Left hindlimb (tissue), 1 donor: ENCODE measurements around the gene TSHZ3.

Source experiments
- DNase-seq: peaks from one replicate; pipeline ENCODE4 v3.0.0-alpha.2; 2018

The TSHZ3 gene, protein sequence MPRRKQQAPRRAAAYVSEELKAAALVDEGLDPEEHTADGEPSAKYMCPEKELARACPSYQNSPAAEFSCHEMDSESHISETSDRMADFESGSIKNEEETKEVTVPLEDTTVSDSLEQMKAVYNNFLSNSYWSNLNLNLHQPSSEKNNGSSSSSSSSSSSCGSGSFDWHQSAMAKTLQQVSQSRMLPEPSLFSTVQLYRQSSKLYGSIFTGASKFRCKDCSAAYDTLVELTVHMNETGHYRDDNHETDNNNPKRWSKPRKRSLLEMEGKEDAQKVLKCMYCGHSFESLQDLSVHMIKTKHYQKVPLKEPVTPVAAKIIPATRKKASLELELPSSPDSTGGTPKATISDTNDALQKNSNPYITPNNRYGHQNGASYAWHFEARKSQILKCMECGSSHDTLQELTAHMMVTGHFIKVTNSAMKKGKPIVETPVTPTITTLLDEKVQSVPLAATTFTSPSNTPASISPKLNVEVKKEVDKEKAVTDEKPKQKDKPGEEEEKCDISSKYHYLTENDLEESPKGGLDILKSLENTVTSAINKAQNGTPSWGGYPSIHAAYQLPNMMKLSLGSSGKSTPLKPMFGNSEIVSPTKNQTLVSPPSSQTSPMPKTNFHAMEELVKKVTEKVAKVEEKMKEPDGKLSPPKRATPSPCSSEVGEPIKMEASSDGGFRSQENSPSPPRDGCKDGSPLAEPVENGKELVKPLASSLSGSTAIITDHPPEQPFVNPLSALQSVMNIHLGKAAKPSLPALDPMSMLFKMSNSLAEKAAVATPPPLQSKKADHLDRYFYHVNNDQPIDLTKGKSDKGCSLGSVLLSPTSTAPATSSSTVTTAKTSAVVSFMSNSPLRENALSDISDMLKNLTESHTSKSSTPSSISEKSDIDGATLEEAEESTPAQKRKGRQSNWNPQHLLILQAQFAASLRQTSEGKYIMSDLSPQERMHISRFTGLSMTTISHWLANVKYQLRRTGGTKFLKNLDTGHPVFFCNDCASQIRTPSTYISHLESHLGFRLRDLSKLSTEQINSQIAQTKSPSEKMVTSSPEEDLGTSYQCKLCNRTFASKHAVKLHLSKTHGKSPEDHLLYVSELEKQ

GRCh38 chr19:31349160-31349881, at the start of gene TSHZ3:
TSHZ3 (minus strand) TSS chr19:31349436; CDS start chr19:31349219, 217 bp downstream.
- DNase-seq: peak; percentile 91

GRCh38 chr19:31397308-31397707, 48.1 kb upstream of the TSHZ3 start:
- no peak for DNase-seq

- no peak for DNase-seq
Observed at GRCh38 chr19:31392464-31392863, 43.2 kb upstream of the TSHZ3 start.

DNA sequence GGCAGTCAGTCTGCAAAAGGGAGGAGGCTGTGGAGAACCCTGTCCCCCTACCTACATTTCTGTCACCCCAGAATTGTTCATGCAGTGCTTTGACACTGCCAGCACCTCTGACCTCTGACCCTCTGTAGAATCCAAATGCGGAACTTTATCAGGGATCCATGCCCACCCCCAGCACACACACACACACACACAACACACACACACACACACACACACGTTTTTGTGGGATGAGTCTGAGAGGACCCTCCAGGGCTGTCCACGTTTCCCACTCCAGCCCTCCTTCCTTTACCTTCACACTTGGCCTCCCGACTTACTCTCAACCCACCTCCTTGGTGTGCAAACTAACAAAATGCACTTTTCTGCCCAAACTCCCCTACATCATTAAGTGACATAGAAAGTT, 42.3 kb upstream of the TSHZ3 start:
- DNase-seq: no peak

GRCh38 chr19:31390711-31391110, 41.5 kb upstream of the TSHZ3 start:
- DNase-seq: no peak

DNA sequence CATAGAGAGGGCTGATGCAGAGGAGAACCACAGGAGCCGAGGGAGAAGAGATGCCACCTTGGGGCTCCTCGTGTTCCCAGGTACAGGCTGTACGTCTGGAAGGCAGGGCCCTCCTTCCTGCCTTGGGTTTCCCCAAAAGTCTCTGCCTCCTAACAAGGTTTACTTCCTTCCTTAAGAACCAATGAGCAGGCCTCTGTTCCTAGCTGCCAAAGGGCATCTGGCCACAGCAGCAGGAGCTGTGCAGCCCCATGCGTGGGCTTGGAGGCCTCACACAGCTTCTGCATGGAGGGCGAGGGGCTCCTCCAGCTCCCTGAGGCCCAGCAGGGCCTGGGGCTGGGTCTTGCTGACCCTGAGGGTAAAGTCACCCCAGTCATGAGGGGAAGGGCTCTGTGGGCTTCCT, 40.6 kb upstream of the TSHZ3 start:
- no peak for DNase-seq

- no peak for DNase-seq
Observed at GRCh38 chr19:31387717-31388301, 38.6 kb upstream of the TSHZ3 start.

DNA sequence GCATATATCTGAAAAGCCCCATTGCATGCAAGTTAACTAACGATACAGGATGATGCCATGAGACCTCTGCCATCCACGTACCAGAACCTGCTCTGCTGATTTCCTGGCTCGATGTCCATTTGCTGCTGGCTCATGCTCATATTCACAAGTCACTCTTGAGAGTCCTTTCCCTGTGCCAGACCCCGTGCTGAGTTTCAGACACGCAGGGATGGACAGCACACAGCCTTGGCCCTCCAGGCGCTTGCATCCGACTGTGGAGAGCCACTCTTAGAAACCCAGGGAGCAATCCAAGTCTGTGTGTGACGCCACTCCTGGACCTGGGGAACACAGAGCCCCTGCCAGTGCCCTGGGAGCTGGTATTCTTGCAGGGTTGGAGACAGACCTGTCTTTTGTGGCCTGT, 37.6 kb upstream of the TSHZ3 start:
- DNase-seq: no peak

- DNase-seq: no peak
Observed at GRCh38 chr19:31385744-31386143, 36.5 kb upstream of the TSHZ3 start.

DNA sequence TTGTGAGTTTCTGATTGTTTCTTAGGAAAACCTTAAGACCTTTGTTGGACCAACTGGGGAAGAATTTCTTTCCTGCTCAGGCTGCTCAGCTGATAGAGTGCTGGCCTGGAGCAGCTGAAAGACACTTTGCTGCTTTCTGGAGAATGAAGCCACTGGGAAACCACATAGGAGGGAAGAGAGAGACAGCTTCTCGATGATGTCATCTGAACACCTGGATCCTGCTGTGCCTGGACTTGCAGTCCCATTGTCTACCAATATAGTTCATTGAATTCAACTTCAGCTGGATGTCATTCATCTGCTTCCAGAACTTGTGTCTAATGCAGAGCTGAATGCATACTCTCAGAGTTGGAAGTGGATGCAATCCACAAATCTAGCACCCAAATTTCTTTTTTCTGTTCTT, 34.3 kb upstream of the TSHZ3 start:
- no peak for DNase-seq

DNA sequence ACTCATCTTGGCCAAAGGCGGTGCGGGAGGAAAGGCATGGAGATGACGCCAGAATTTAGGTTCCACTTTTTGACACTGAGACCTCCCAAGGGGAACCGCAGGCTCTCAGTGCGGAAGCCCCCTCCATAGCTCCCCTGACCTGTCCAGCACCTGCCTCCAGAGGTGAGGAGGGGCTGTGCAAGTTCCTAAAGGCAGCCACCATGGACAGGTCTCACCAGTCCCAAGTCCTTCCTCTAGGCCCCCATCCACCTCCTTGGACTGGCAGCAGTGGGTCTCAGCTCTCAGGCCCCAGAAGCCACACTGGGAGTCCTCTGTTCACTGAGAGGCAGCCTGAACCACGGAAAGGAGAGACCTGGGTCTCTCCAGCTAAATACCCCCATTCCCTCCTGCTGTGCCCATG, 31.6 kb upstream of the TSHZ3 start:
- no peak for DNase-seq

DNA sequence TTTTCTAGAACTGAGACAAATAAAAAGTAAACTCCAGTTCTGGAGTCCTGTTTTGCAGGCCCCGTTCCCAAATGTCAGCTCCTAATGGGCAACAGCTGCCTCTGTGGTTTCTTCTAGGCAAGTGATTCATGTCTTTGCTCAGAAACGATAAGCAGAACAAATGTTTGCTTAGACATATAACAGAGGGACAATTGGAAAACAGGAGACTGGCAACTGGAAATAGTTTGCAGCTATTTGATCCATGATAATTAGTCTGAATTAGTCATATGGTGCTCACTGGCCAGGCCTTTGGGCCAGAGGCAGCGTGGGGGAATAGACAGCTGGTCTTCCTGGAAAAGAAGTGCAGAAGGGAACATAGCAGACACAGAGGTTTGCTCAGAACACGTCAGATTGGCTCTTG, 29.2 kb upstream of the TSHZ3 start:
- no peak for DNase-seq

DNA sequence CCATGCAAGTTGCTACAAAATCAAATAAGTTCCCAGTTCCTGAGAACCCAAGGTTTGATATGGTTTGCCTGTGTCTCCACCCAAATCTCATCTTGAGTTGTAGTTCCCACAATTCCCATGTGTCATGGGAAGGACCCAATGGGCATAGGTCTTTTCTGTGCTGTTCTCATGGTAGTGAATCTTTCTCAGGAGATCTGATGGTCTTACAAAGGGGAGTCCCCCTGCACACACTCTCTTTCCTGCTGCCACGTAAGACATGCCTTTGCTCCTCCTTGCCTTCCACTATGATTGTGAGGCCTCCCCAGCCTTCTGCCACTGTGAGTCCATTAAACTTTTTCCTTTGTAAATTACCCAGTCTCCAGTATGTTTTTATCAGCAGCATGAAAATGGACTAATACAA, 28.5 kb upstream of the TSHZ3 start:
- no peak for DNase-seq

- DNase-seq: no peak
Observed at GRCh38 chr19:31372246-31372781, 23.1 kb upstream of the TSHZ3 start.

GRCh38 chr19:31370216-31370615, 21.0 kb upstream of the TSHZ3 start:
- DNase-seq: no peak

DNA sequence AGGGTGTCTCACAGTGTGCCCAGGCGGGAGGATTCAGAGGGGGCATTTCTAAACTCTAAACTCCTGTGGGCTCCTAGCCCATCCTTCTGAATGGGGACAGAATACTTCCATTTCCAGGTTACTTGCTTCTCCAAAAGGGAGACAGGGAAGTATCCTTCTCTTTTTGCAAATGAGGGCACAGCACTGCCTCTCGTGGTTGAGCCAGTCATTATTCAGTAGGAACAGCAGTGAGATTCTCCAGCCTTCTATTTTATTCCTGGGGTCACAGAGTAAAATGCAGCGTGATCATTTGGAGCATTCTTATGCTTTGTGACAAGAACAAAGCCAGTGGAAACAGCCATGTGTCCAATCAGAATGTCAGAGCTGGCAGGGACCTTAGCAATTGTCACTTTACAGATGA, 15.7 kb upstream of the TSHZ3 start:
- DNase-seq: no peak

DNA sequence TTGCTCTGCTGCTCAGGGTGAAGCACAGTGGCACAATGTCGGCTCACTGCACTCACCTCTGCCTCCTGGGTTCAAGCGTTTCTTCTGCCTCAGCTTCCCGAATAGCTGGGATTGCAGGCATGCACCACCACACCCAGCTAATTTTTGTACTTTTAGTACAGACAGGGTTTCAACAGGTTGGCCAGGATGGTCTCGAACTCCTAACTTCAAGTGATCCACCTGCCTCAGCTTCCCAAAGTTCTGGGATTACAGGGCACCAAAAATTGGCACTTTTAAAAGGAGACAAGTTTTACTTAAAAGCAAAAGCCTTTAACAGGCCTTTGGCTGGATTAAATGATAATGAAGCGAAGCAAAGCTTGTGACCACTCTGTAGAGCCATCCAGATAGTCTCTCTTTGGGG, 12.5 kb upstream of the TSHZ3 start:
- DNase-seq: no peak

GRCh38 chr19:31357315-31357673, 8.1 kb upstream of the TSHZ3 start:
- DNase-seq: no peak

- no peak for DNase-seq
Observed at GRCh38 chr19:31356587-31357314, 7.5 kb upstream of the TSHZ3 start.

- DNase-seq: no peak
Observed at GRCh38 chr19:31355665-31356289, 6.5 kb upstream of the TSHZ3 start.
